SIG-M5 treated with dmso at 0.1 percent for 504 hours (cell line): ENCODE results near the gene PDXP.
"Not testable (repeated sequence)": the region's sequence is repeated elsewhere in the genome, so short reads cannot be mapped to it uniquely, and the experiment has no call there.

Source experiments
- DNase-seq: peaks from one replicate; lab custom pipeline; 2025; ENCODE audit not compliant: unreplicated experiment; lab: John Stamatoyannopoulos, UW

The PDXP gene

DNA sequence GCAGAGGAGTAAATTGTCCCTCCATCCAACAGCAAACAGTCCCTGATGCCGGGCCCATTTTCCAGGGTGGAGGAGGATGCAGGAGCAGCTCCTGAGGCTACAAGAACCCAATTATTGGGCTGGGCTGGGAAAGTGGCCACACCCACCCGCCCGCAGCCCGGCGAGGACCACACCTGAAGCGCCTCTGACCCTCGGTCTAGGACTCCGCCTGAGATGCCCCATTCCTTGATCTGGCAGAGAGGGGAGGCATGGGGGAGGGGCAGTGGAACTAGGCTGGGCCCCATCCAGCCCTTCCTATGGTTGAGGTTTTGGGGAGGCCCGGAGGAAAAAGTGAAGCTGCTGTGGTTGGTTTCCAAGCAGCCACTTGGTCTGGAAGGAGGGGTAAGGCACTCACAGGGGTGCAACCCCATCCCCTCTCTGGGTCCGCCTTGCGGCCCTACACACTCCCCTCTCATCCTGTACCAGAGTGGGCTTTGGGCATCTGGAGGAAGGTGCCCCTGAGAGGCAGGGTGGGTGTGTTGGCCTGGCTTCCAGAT is 14.5 kb downstream of the PDXP start:
- no peak for DNase-seq

DNA sequence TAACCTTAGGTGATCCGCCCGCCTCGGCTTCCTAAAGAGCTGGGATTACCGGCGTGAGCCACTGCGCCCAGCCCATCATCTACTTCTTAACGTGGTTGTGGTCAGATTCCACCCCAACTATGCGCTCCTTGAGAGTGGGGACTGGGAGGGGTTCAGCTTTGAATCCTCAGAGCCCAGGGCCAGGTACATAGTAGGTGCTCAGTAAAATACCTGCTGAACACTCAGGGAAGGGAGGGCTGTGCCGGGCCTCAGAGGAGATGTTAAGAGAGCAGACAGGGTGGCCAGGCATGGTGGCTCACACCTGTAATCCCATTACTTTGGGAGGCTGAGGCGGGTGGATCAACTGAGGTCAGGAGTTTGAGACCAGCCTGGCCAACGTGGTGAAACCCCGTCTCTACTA is 15.7 kb downstream of the PDXP start:
- no peak for DNase-seq

DNA sequence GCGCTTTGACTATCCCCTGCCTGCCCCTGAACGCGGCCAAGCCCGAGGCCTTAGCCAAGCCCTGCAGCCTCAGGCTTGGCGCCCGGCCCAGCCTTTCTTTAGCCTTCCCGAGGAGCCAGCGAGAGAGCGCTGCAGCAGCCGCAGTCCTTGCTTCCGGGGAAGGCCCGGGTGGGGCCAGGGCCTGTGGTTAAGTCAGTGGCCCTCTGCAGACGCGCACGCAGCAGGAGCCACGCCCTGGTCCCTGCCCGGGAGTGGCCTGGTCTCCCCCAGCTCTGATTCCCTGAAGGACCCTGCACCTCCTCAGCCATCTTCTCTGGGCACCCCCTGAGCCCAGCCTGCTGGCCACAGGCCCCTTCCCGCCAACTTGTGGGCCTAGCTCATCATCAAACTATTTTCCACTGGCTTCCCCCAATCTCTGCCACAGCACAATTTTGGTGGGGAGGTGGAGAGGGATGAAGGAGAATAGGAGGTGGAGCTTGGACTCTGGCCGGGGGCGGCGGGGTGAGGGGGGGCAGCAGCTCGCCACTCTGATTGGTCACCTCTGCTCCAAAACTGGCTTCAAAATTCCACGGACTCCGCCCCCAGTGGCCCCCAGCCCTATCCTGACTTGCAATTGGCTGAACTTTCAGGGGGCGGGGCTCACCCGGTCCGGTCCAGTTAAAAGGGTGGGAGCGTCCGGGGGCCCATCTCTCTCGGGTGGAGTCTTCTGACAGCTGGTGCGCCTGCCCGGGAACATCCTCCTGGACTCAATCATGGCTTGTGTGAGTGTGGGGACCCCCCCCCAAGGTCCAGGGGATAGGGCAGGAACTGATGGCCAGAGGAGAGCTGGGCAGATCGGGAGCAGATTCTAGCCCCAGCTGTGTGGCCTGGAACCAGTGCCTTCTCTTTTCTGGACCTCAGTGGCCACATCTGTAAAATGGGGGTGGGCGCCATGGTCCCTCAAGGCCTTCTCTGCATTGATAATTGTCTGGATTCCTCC is 16.7 kb downstream of the PDXP start, which contains the start of gene LGALS1:
LGALS1 (plus strand) TSS at position 686 of the 979 bp plus-strand sequence; CDS start at position 753, 67 bp downstream.
- DNase-seq = peak; percentile 75

DNA sequence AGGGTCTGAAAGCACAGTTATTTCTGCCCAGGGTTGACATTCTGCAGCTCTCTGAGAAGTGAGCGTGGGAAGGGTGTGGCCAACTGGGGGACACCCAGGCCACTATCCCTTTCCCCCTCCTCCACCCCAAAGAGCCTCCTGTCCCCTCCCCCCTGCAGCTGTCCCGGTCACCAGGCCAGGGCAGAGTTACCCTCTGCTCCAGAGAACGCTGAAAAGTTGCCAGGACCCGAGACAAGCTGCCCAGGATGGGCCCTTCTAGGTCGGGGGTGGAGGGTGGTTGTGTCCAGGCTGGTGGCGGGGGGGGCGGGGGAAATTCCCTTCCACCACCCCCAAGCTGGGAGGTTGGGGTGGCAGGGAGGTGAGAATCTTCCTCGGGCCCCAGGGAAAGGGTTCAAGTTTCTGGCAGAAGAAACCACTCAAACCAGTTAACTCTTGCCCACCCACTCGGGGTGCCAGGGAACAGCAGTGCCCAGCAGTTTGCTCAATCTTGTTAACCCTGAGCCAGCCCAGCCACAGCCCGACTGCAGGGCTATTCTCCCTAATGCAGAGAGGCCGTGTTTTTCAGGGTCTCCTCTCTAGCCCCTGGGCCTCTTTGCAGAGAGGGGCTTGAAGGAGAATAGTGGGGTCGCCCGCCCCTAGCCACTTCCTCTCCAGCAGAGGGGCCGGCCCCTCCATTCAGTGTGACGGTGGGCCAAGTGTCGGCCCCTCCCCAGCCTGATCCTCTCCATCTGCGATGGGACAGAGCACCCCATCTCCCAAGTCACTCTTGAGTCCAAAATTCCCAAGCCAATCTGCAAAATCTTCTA is 17.6 kb downstream of the PDXP start:
- DNase-seq = no peak

DNA sequence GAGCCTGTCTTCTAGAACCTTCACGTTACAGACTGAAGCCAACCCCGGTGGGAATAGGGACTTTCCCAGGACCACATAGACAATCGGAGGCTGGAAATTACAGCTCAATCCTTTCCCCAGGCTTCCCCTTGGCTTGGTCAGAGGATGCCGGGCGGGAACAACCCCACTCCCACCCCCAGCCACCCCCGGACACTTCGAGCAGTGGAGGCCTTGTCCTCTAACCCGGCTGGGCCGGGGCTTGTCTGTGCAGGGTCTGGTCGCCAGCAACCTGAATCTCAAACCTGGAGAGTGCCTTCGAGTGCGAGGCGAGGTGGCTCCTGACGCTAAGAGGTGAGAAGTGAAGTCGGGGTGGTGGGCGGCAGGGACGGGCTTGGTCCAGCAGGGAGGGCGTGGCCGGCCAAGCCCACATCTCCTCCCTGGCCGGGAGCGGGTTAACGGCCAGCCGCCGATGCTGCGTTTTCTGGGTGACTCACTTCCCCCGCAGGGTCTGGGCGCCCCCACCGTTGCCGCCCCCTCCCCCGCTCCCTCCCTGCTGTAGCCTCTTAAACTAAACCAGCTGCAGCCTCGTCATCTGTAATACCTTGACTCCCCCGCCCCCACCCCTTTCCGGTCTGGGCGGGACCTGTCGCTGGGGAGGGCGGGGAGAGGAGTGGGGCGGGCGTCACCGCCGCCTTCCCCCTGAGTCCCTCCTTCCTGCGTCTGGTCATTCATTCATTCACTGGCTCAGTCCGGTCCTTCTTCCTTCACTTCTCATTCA is 18.4 kb downstream of the PDXP start:
- peak; percentile 90 for DNase-seq

DNA sequence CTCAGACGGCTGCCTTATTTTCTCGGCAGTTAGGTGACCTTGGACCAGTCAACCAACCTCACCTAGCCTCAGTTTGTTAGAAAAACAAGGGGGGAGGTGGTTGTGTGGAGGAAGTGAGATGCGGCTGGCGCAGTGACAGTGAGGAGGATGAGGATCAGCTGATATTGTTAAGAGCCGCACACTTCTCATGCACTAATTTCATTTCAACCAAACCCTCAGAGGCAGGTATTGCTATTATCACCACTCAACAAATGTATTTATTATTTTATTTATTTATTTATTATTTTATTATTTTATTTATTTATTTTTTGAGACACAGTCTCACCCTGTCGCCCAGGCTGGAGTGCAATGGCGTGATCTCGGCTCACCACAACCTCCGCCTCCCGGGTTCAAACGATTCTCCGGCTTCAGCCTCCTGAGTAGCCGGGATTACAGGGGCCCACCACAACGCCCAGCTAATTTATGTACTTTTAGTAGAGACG is 19.0 kb downstream of the PDXP start:
- DNase-seq = no peak

DNA sequence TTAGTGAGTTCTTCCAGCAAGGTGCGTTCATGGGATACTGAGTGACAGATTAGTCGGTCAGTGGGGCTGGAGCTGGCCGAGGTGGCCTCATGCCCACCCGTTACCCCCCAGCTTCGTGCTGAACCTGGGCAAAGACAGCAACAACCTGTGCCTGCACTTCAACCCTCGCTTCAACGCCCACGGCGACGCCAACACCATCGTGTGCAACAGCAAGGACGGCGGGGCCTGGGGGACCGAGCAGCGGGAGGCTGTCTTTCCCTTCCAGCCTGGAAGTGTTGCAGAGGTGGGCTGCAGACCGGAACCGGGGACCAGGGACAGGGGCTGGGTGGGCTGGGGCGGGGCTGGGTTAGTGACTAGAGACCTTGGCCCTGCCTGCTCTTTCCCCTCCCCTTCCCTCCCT is 19.8 kb downstream of the PDXP start:
- DNase-seq = no peak

DNA sequence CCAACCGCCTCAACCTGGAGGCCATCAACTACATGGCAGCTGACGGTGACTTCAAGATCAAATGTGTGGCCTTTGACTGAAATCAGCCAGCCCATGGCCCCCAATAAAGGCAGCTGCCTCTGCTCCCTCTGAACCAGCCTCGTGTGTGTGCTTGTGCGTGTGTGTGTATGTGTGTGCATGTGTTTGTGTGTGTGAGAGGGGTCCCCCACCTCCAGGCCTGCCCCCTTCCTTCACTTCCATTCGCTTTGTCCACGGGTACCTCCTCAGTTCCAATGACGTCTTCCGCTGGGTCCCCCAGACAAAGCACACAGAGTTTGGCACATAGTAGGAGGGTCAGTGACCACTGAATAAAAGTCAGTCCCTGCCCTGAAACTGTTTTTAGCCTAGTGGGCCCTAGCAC is 21.1 kb downstream of the PDXP start:
- DNase-seq = no peak

DNA sequence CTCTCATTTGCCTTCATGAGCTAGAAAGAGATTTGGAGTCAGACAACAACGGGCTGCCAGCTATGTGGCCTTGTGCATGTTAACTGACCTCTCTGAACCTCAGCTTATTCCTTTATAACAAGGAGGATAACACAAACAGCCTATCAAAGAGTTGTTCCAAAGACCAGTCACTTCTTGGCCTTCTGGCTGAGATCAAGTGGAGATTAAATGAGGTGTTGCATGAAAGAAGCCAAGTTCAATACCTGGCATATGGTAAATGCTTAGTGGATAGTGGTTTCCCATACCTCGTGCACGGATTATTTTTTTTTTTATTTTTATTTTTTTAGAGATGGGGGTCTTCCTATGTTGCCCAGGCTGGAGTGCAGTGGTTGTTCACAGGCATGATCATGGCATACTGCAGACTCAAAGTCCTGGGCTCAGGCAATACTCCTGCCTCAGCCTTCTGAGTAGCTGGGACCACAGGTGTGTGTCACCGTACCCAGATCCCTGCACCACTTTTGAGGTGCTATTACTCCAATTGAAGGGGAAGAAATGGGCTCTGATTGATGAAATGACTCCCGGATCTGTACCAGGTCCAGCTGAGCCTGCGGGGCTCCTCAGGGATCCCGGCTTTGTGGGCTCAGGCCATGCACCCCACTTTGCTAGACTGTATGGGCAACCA is 21.8 kb downstream of the PDXP start:
- no peak for DNase-seq

DNA sequence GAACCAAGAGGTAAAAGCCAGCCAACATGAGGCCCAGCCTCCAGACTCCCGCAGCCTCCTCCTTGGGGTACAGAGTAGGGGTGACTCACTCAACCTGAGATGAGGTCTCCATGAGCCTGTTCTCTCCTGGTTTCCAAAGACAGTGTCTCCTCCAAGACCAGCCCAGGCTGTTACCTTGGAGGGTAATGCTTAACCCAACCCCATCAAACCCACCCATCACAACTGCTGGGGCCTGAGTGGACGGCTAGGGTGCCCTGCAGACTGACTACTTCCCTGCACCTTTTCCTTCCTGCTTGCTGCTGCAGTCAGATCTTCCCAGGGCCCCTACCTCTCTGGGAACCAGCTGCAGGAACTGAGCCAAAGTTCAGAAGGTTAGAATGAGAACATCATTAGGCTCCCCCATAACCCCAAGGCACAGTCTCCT is 22.5 kb downstream of the PDXP start:
- DNase-seq = no peak

DNA sequence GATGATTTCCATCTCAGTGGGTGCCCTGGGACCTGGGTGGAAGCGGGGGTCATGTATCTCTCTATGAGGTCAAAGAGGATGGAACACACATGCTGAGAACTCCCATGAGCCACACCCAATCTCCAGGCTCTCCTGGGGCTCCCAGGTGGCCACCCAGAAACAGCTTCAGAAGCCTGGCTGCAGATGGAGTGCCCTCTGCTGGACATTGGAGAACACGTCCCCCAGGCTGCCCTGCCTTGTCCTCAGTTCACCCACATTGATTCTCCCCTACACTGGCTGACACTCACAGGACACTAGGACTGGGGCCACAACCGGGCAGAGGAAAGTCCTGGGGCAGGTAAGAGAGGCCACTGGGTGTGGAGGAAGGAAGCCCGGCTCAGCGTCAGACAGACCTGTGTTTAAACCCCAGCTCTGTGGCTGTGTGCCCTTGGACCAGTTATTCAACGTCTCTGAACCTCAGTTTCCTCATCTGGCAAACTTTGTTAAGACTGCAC is 23.1 kb downstream of the PDXP start:
- peak; percentile 64 for DNase-seq

DNA sequence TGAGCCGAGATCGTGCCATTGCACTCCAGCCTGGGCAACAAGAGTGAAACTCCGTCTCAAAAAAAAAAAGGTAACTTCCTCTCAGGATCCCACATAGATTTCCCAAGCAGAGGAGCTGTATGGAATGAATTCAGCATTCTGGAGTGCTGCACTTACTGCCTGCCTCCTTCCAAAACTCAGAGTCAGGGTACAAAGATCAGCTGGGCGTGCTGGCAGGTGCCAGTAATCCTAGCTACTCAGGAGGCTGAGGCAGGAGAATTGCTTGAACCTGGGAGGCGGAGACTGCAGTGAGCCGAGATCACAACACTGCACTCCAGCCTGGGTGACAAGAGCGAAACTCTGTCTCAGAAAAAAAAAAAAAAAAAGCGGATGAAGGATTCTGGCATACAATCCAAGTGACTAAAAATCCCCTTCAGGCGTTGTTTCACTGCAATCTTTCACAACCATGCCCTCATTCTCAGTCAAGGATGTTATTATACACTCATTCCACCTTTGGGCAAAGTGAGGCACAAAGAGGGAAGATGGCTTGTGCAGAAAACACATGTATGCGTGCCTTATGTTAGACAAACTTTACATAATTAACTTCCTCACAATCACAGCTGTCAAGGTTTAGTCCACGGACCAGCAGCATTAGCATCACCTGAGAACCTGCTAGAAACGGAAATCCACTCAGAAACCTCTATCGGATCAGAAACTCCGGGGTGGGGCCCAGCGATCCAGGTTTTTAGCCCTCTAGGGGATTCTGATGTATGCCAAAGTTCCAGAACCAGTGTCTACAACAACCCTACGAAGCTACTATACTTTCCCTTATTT is 26.5 kb downstream of the PDXP start:
- DNase-seq = no peak

DNA sequence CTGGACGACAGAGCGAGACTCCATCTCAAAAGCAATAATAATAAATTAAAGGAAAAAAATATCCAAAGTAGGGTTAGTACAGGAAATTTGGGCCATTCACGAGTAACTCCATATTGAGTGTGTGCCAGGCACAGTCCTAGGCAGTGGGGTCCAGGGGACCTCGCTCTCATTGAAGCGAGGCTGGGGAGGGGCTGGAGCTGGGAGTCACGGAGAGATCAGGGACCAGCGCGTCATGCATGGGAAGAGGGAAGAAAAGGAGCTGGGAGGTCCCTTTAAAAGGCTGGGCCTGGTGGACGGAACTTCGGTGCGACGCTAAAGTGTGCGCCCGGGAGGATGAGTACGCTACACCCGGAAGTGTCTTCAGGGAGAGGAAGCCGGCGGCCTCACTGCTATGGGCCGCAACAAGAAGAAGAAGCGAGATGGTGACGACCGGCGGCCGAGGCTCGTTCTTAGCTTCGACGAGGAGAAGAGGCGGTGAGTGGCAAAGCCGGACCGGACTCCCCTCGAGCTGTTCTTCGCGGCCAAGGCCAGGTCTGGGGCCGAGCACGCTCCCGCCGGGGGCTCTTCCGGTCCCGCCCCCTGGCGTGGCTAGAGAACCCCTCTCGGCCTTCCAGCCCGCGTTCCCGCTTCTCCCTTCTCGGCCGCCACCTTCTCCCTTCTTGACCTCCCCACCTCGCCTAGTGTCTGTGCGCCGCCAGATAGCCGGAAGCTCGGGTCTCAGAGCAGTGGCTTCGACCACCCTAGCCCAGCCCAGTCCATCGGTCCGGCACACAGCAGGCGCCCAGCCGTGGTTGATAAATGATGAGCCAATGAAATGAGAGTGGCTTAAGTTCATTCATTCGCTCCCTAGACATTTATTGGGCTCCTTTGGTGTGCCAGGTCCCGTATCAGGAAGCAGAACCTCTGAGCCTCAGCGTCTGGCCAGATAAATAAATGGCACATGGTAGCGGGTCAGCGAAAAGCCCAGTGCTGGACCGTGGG is 27.8 kb downstream of the PDXP start, which contains the start of gene NOL12:
NOL12 (plus strand) TSS at position 342 of the 981 bp plus-strand sequence; CDS start at position 392, 50 bp downstream.
- peak; percentile 86 for DNase-seq

DNA sequence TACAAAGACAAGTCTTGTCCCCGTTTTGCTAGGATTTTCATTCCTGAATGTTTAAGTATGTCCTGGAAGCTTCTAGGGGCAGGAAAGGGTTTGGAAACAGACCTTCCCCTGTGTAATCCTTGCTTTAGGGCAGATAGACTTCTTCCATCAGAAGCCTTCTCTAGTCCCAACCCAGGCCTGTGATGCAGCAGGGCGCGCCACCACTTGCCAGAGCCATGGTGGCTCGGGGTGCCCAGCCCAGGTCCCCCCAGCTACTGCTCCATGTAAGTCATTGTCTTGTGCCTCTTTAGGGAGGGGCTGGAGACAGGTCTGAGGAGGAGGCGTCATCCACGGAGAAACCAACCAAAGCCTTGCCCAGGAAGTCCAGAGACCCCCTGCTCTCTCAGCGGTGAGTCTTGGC is 31.9 kb downstream of the PDXP start:
- no peak for DNase-seq

DNA sequence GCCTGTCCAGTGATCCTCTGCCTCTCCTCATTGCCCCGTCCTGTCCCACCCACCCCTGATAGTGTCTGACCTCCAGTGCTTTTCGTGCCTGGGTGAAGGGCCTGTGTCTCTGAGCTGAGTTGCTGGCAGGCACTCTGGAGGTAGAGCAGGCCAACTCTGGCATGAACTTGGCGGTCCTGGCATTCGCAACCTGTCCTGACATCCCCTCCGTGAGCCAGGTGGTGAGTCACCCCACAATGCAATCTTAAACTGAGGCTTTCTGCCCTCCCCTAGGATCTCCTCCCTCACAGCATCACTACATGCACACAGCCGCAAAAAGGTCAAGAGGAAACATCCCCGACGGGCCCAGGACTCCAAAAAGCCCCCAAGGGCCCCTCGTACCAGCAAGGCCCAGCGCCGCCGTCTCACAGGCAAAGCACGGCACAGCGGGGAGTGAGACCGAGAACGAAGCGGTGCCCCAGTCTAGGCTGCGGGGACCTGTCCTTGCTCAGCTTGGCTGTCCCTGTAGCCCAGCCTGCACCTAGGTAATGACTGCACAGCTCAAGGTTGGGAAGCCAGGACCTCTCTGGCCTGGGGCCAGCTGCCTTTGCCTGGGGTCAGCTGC is 32.5 kb downstream of the PDXP start:
- DNase-seq = no peak

DNA sequence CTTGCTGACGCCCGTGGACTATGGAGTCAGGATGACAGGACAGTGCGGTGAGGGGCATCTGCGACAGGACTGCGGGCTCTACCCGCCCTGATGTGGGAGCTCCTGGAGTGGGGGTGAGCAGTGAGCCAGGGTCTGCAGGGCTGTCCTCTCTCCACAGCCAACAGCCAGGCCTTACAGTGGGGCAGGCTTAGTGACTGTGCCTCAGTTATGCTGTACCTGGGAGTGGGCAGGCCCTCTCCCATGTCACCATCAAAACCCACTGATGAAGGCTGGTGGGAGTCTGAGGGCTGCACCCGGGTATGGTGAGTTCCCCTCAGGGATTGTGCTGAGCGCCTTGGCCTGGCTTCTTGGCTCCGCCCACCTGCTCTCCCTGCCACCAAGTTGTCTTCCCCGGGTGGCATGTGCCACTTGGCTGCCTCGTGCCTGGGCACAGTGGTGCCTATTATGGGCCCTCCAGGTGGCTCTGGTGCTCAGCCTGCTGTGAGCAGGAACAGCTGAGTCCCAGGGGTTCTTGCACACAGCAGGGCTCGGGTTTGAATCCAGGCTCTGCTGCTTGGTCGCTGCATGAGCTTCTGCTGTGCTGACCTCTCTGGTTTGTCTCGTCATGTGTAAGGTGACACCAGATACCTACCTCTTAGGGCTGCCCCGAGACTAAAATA is 34.2 kb downstream of the PDXP start:
- DNase-seq = no peak

DNA sequence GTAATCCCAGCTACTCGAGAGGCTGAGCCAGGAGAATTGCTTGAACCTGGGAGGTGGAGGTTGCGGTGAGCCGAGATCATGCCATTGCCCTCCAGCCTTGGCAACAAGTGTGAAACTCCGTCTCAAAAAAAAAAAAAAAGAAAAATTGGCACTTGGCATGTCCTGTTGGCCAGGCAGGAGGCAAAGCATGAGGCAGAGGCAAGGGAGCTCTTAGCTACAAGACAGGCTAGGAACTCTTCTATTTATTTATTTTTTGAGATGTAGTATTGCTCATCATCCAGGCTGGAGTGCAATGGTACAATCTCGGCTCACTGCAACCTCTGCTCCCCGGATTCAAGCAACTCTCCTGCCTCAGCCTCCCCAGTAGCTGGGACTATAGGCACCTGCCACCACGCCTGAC is 35.6 kb downstream of the PDXP start:
- DNase-seq = not testable (repeated sequence)
